Measurements from ENCODE around the gene GPN2.

GPN2 gene

GRCh38 chr1:26831546-26832248, 58.4 kb downstream of the GPN2 start:
- peak; percentile 42 for DNase-seq

- DNase-seq = no peak
Observed at GRCh38 chr1:26831059-26831458, 59.0 kb downstream of the GPN2 start.

- DNase-seq = no peak
Observed at GRCh38 chr1:26829184-26829911, 60.7 kb downstream of the GPN2 start.

- DNase-seq = no peak
Observed at GRCh38 chr1:26828411-26828991, 61.6 kb downstream of the GPN2 start.

GRCh38 chr1:26827663-26828062, 62.4 kb downstream of the GPN2 start:
- no peak for DNase-seq

- no peak for DNase-seq
Observed at GRCh38 chr1:26827106-26827604, 62.9 kb downstream of the GPN2 start.

GRCh38 chr1:26826261-26827105, 63.6 kb downstream of the GPN2 start, which contains the start of gene ZDHHC18:
Gene ZDHHC18, plus strand, starts transcription at chr1:26826688. Its CDS starts 117 bp downstream, at chr1:26826805.
- DNase-seq = peak; percentile 8

Data from DMS153 (cell line).